Right lobe of liver (tissue), 6 donors: ENCODE results near the gene MS4A2. TPM values are rescaled to one million over a fixed set of nuclear protein-coding genes. Genes with fewer than 3 reads are reported as not detected.

Experiments
- ATAC-seq, 4 donors: fragments of 200-7000 bp; cut with Tn5 transposase; one replicate each; pipeline ENCODE4 v1.9.1; 2020; ENCODE audit warnings: mild to moderate bottlenecking in 4 of 4, moderate library complexity in 4 of 4
- DNase-seq, 3 donors: peaks; one replicate each; pipeline ENCODE4 v3.0.0-alpha.2; 2020
- H3K27ac ChIP-seq, 3 donors: fragments of 200-600 bp; one replicate each; pipeline ENCODE4 v1.8.0; 2022
- H3K27me3 ChIP-seq, 2 donors: fragments of 200-600 bp; one replicate each; pipeline ENCODE4 v1.8.0; 2022
- H3K36me3 ChIP-seq, 4 donors: fragments of 200-600 bp; sonication (generic) in 1 of 4; one replicate each; pipeline versions ENCODE4 v1.5.1 to v1.8.0; 2017 to 2022; ENCODE audit warnings: control low read depth in 1 of 4
- H3K4me1 ChIP-seq, 4 donors: fragments of 200-600 bp; sonication (generic) in 1 of 4; one replicate each; pipeline versions ENCODE4 v1.5.1 to v1.8.0; 2017 to 2022; ENCODE audit warnings: control low read depth in 1 of 4
- H3K4me3 ChIP-seq, 3 donors: fragments of 200-600 bp; one replicate each; pipeline ENCODE4 v1.8.0; 2022
- H3K9me3 ChIP-seq, 4 donors: fragments of 200-600 bp; sonication (generic) in 1 of 4; one replicate each; pipeline versions ENCODE4 v1.5.1 to v1.8.0; 2017 to 2022; ENCODE audit warnings: control low read depth in 1 of 4
- CTCF ChIP-seq, 4 donors: fragments of 200-600 bp in 3 of 4; fragments of 450-650 bp in 1 of 4; IDR thresholded peaks; one replicate each; pipeline versions ENCODE4 v1.5.1 to v1.8.0; 2016 to 2022; ENCODE audit warnings: antibody characterized with exemption in 4 of 4, mild to moderate bottlenecking in 2 of 4
- POLR2A ChIP-seq: fragments of 450-650 bp; IDR thresholded peaks from one replicate; pipeline ENCODE4 v1.6.1; 2017; ENCODE audit warnings: antibody characterized with exemption, mild to moderate bottlenecking
- WGBS: methylation state at CpG from one replicate; pipeline ENCODE4 v1.1.6; 2018; ENCODE audit warnings: low coverage, low lambda C conversion rate; ENCODE audit not compliant: insufficient coverage; ENCODE audit errors: missing lambda C conversion rate; 5-methylcytosine and 5-hydroxymethylcytosine counted together
- intact Hi-C, 2 donors: fragments of 100-400 bp; cut with DNase I; formaldehyde crosslinking; loops; one replicate each; pipeline versions ENCODE4 v1.11.2 to v1.14.1; 2022
- total RNA-seq, 6 experiments: library from RNA; depleted of rRNA in 2 of 6; stranded (reverse); fragments of >200 nt in 2 of 6; fragmentation: NEBNext Ultra II Directional in 3 of 6; extraction: Animal tissue kit (Norgen Biotek cat#: 25700) in 3 of 6; gene quantifications; one replicate each; pipeline versions ENCODE4 v1.1.0 to v1.2.4, GENCODE V29; 2016 to 2023
- donor health status: DM: no; HTN: yes; CAD: no.
- donor health status: DM: no; HTN: no; CAD: no.
- donor health status: DM: no; HTN: no; CAD: no.
- donor health status: DM: no; HTN: yes; CAD: no.
- donor health status: DM: no; HTN: yes; CAD: no.

Gene MS4A2
- total RNA-seq, 6 experiments from 2014 or later, result 0.20 TPM; not detected in 5

GRCh38 chr11:60080535-60080934, 7.9 kb upstream of the MS4A2 start:
- no peaks in the 10 kb centered on the region for H3K36me3 ChIP-seq
- 45% methylated on average over 3 of the region's 3 CpGs for WGBS
- H3K4me3 ChIP-seq, result no peak overlapping the region

DNA sequence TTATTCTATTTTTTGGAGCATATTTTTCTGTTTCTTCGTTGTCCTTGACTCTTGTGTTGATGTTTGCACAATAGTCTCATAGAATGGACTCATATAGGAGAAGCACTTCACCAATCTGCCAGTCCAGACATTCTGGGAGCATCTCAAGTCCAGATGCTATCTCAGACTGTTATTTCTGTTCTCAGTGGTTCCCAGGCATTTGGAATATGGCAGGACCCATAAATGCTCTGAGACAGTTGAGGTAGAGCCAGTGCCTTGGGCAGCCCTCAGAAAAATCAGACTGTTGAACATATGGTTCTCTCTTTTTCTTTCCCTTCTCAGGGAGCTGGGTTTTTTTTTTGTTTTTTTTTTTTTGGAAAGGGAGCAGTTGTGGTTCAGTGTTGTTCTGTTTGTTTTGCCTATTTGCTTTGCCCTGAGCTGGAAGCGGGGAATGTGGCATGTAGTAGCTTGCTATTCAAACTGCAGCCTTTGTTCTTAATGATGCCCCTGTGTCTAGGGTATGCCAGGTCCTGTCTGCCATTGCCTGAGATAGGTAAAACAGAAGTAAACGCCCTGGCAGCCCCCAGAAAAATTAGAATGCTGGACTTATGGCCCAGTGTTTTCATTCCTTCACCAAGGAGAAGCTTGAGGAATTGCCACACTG, 3.7 kb upstream of the MS4A2 start:
- no peaks in the 10 kb centered on the region for H3K27me3 ChIP-seq
- H3K27ac ChIP-seq, result no peak overlapping the region
- no peaks in the 10 kb centered on the region for H3K4me1 ChIP-seq
- ATAC-seq (no peak), DNase-seq (no peak)
- TF ChIP-seq POLR2A (no peak), CTCF (IDR thresholded peaks at IDR 0.05) (no peak)
- H3K9me3 ChIP-seq, result no peaks in the 10 kb centered on the region
- no peaks in the 10 kb centered on the region for H3K36me3 ChIP-seq
- no peak overlapping the region for H3K4me3 ChIP-seq
- WGBS, result 25% methylated on average over 3 of the region's 3 CpGs
- intact Hi-C loops, result no loop called here

More at GRCh38 chr11:60080535-60080934, 7.9 kb upstream of the MS4A2 start:
- Histone ChIP-seq H3K27ac (no peak overlapping the region), H3K27me3 (no peaks in the 10 kb centered on the region), H3K9me3 (no peaks in the 10 kb centered on the region), H3K4me1 (no peaks in the 10 kb centered on the region)
- intact Hi-C loops, result no loop called here
- DNase-seq (no peak), ATAC-seq (no peak)
- TF ChIP-seq POLR2A (no peak), CTCF (IDR thresholded peaks at IDR 0.05) (no peak)

GRCh38 chr11:60085909-60086308, 2.6 kb upstream of the MS4A2 start:
- Histone ChIP-seq H3K9me3 (no peaks in the 10 kb centered on the region), H3K27ac (no peak overlapping the region), H3K4me3 (no peak overlapping the region), H3K36me3 (no peaks in the 10 kb centered on the region), H3K4me1 (no peaks in the 10 kb centered on the region), H3K27me3 (no peaks in the 10 kb centered on the region)
- WGBS, result 50% methylated on average over 2 of the region's 2 CpGs
- DNase-seq, result no peak
- no peak for TF ChIP-seq CTCF (IDR thresholded peaks at IDR 0.05)
- no peak for TF ChIP-seq POLR2A
- intact Hi-C loops, result no loop called here
- ATAC-seq, result no peak

GRCh38 chr11:60087239-60087638, 1.2 kb upstream of the MS4A2 start:
- intact Hi-C loops, result no loop called here
- no peaks in the 10 kb centered on the region for H3K9me3 ChIP-seq
- no peak for TF ChIP-seq POLR2A
- no peak for TF ChIP-seq CTCF (IDR thresholded peaks at IDR 0.05)
- 36% methylated on average over 1 of the region's 1 CpG for WGBS
- no peaks in the 10 kb centered on the region for H3K27me3 ChIP-seq
- no peaks in the 10 kb centered on the region for H3K4me1 ChIP-seq
- ATAC-seq (no peak), DNase-seq (no peak)
- H3K36me3 ChIP-seq, result no peaks in the 10 kb centered on the region
- no peak overlapping the region for H3K4me3 ChIP-seq
- H3K27ac ChIP-seq, result no peak overlapping the region
